HepG2 (cell line): ENCODE results near the gene ZC3H18. TPM values are rescaled to one million over a fixed set of nuclear protein-coding genes. Genes with fewer than 3 reads are reported as not detected.

ENCODE experiments used
- ARNT2 ChIP-seq: sonication (generic); formaldehyde crosslinking; IDR thresholded peaks from 2 replicates; pipeline ENCODE4 v1.8.0; 2022; ENCODE audit warnings: mild to moderate bottlenecking, low read depth, missing genetic modification reagents, moderate library complexity
- BATF2 ChIP-seq: sonication (generic); formaldehyde crosslinking; IDR thresholded peaks from 2 replicates; pipeline ENCODE4 v1.8.0; 2022; ENCODE audit warnings: mild to moderate bottlenecking, missing genetic modification reagents, moderate library complexity
- CENPT ChIP-seq: sonication (generic); formaldehyde crosslinking; IDR thresholded peaks from 2 replicates; pipeline ENCODE4 v1.8.0; 2022; ENCODE audit warnings: low read depth, mild to moderate bottlenecking, moderate library complexity, missing genetic modification reagents
- CHCHD3 ChIP-seq: sonication (generic); formaldehyde crosslinking; IDR thresholded peaks from 2 replicates; pipeline ENCODE4 v1.8.0; 2022; ENCODE audit warnings: mild to moderate bottlenecking, missing genetic modification reagents, moderate library complexity
- CHD4 ChIP-seq: fragments of 200-600 bp; sonication (generic); IDR thresholded peaks from 2 replicates; pipeline ENCODE4 v1.7.0; 2017; ENCODE audit warnings: mild to moderate bottlenecking, low read length, borderline replicate concordance
- CREM ChIP-seq, 2 experiments: sonication (generic) in 1 of 2; formaldehyde crosslinking in 1 of 2; IDR thresholded peaks; 2 replicates each; pipeline versions ENCODE4 v1.4.0 to v1.6.1; 2016 to 2020; ENCODE audit warnings: antibody characterized with exemption in 1 of 2, mild to moderate bottlenecking in 1 of 2, missing genetic modification reagents in 1 of 2
- EZH2 ChIP-seq: conservative IDR thresholded peaks from 2 replicates; pipeline ENCODE4 v1.6.1; 2012; ENCODE audit warnings: mild to moderate bottlenecking, low read depth, low read length, moderate library complexity
- HMGXB4 ChIP-seq, 2 experiments: sonication (generic) in 1 of 2; formaldehyde crosslinking in 1 of 2; IDR thresholded peaks; 2 replicates each; pipeline versions ENCODE4 v1.4.0 to v1.6.1; 2018 to 2020; ENCODE audit warnings: missing genetic modification reagents in 2 of 2, borderline replicate concordance in 1 of 2, low read depth in 1 of 2, mild to moderate bottlenecking in 1 of 2, missing biosample characterization in 1 of 2
- KDM5B ChIP-seq: sonication (generic); formaldehyde crosslinking; IDR thresholded peaks from 2 replicates; pipeline ENCODE4 v1.4.0; 2020; ENCODE audit warnings: missing genetic modification reagents, mild to moderate bottlenecking, borderline replicate concordance
- MYC ChIP-seq: sonication (generic); formaldehyde crosslinking; IDR thresholded peaks from 2 replicates; pipeline ENCODE4 v1.9.0; 2021; ENCODE audit warnings: missing genetic modification reagents, borderline replicate concordance
- NFATC3 ChIP-seq: sonication (generic); formaldehyde crosslinking; IDR thresholded peaks from 2 replicates; pipeline ENCODE4 v1.5.1; 2020; ENCODE audit warnings: mild to moderate bottlenecking, missing genetic modification reagents
- NFYC ChIP-seq: IDR thresholded peaks from 2 replicates; pipeline ENCODE4 v1.6.1; 2016; ENCODE audit warnings: missing genetic modification reagents, missing compliant biosample characterization
- NR2C2 ChIP-seq: sonication (generic); formaldehyde crosslinking; IDR thresholded peaks from 2 replicates; pipeline ENCODE4 v1.4.0; 2020; ENCODE audit warnings: missing genetic modification reagents, mild to moderate bottlenecking, moderate library complexity, borderline replicate concordance
- SIN3B ChIP-seq: fragments of 150-350 bp; IDR thresholded peaks from 2 replicates; pipeline ENCODE4 v1.6.1; 2014; ENCODE audit warnings: low read length
- TCF12 ChIP-seq, 2 experiments: fragments of 450-650 bp in 1 of 2; sonication (generic) in 1 of 2; formaldehyde crosslinking in 1 of 2; IDR thresholded peaks; 2 replicates each; pipeline versions ENCODE4 v1.6.1 to v1.8.0; 2017 to 2022; ENCODE audit warnings: antibody characterized with exemption in 1 of 2, mild to moderate bottlenecking in 1 of 2, missing genetic modification reagents in 1 of 2, moderate library complexity in 1 of 2
- ZFP36L1 ChIP-seq: sonication (generic); formaldehyde crosslinking; IDR thresholded peaks from 2 replicates; pipeline ENCODE4 v1.8.0; 2022; ENCODE audit warnings: mild to moderate bottlenecking, missing genetic modification reagents, moderate library complexity
- ZFP91 ChIP-seq: sonication (generic); formaldehyde crosslinking; IDR thresholded peaks from 2 replicates; pipeline ENCODE4 v1.9.0; 2022; ENCODE audit warnings: missing genetic modification reagents, mild to moderate bottlenecking, borderline replicate concordance
- ZNF549 ChIP-seq: sonication (generic); formaldehyde crosslinking; IDR thresholded peaks from 2 replicates; pipeline ENCODE4 v1.5.0; 2020; ENCODE audit warnings: missing genetic modification reagents
- ZNF580 ChIP-seq: IDR thresholded peaks from 2 replicates; pipeline ENCODE4 v1.6.1; 2016; ENCODE audit warnings: low read depth, borderline replicate concordance
- ZNF776 ChIP-seq: sonication (generic); formaldehyde crosslinking; IDR thresholded peaks from 2 replicates; pipeline ENCODE4 v1.4.0; 2020; ENCODE audit warnings: mild to moderate bottlenecking, missing genetic modification reagents
- ZNF878 ChIP-seq: sonication (generic); formaldehyde crosslinking; IDR thresholded peaks from 2 replicates; pipeline ENCODE4 v1.8.1; 2023; ENCODE audit warnings: mild to moderate bottlenecking, missing genetic modification reagents, moderate library complexity
- ZUFSP ChIP-seq: sonication (generic); formaldehyde crosslinking; IDR thresholded peaks from 2 replicates; pipeline ENCODE4 v1.9.0; 2021; ENCODE audit warnings: missing genetic modification reagents, mild to moderate bottlenecking, borderline replicate concordance
- polyA plus RNA-seq, 8 experiments: library from polyadenylated mRNA; depleted of rRNA in 3 of 8; stranded (reverse) in 7 of 8; unstranded in 1 of 8; fragments of >200 nt; fragmentation: Illumina TruSeq in 4 of 8; extraction: Trizol in 4 of 8; gene quantifications; 2 replicates each; pipeline versions ENCODE4 v1.2.1 to v1.2.3, GENCODE V29; 2011 to 2016; ENCODE audit warnings: low read depth in 4 of 8, missing spikeins in 1 of 8, mixed read lengths in 1 of 8; ENCODE audit not compliant: insufficient read depth in 1 of 8
- total RNA-seq, 5 experiments: library from RNA; depleted of rRNA; stranded (reverse); fragments of >200 nt; fragmentation: Illumina TruSeq; extraction: Trizol; gene quantifications; 2 replicates each; pipeline ENCODE4 v1.2.3, GENCODE V29; 2016; ENCODE audit warnings: low read depth in 1 of 5

The ZC3H18 gene
- total and polyA plus RNA-seq, 2 of the 13 experiments (the other 11 are each of a cell fraction or from before 2014, with no cell fraction given), result 11.2 to 27.4 TPM

- TF ChIP-seq ZFP91 (CRISPR knock-in tag) (peak; percentile 93), ARNT2 (peak; percentile 26; the same call in 1 of the 2 replicates), CHD4 (peak; percentile 61; the same call in 1 of the 2 replicates), BATF2 (CRISPR knock-in tag) (no peak), EZH2 (no peak), ZUFSP (CRISPR knock-in tag) (no peak), SIN3B (peak; percentile 58; the same call in 1 of the 2 replicates), CENPT (no peak), ZNF549 (no peak), KDM5B (no peak), NFYC (peak; percentile 58; the same call in 1 of the 2 replicates), TCF12 (IDR thresholded peaks at IDR 0.05) (no peak), TCF12 (CRISPR knock-in tag; IDR thresholded peaks at IDR 0.05) (peak; percentile 69), HMGXB4 (CRISPR knock-in tag; IDR thresholded peaks at IDR 0.05; ENCODE audit: borderline replicate concordance in 1 of 2, low read depth in 1 of 2) (peak; percentile 46 to 67), ZFP36L1 (CRISPR knock-in tag) (peak; percentile 90), MYC (peak; percentile 87), NR2C2 (CRISPR knock-in tag) (peak; percentile 91), ZNF878 (CRISPR knock-in tag) (0 out of 2 replicates have a peak, but pooled peaks have one; percentile 70), ZNF580 (CRISPR knock-in tag) (no peak; the same call in none of the 2 replicates), CREM (IDR thresholded peaks at IDR 0.05) (peak; percentile 91), CREM (CRISPR knock-in tag; IDR thresholded peaks at IDR 0.05) (peak; percentile 31; the same call in 1 of the 2 replicates), NFATC3 (CRISPR knock-in tag) (no peak), ZNF776 (peak; percentile 85; the same call in 1 of the 2 replicates), CHCHD3 (no peak)
Observed at GRCh38 chr16:88651276-88651988, 81.2 kb downstream of the ZC3H18 start (continued).
